ENCODE results near the gene LSMEM2.

LSMEM2 gene

GRCh38 chr3:50319894-50320625 lies 41.2 kb downstream of the LSMEM2 start:
- TF ChIP-seq CTCF (IDR thresholded peaks at IDR 0.05): no peak
- peak overlapping the region; percentile 90 for H3K27ac Mint-ChIP-seq
- peaks cover 30% of the 10 kb centered on the region for H3K36me3 Mint-ChIP-seq (ENCODE audit: low read depth)
- peaks cover 66% of the 10 kb centered on the region for H3K4me1 Mint-ChIP-seq
- peaks cover 9% of the 10 kb centered on the region for H3K27me3 Mint-ChIP-seq (ENCODE audit: low read depth, poor library complexity)
- DNase-seq: no peak
- H3K9me3 Mint-ChIP-seq: no peaks in the 10 kb centered on the region
- peak overlapping the region; percentile 95 for H3K4me3 Mint-ChIP-seq

- Mint-ChIP-seq H3K27me3 (ENCODE audit: low read depth, poor library complexity) (peaks cover 9% of the 10 kb centered on the region), H3K36me3 (ENCODE audit: low read depth) (peaks cover 25% of the 10 kb centered on the region), H3K27ac (peak overlapping the region; percentile 90), H3K4me3 (peak overlapping the region; percentile 95), H3K4me1 (peaks cover 62% of the 10 kb centered on the region), H3K9me3 (no peaks in the 10 kb centered on the region)
- TF ChIP-seq CTCF (IDR thresholded peaks at IDR 0.05): no peak
- peak; percentile 90 for DNase-seq
Observed at GRCh38 chr3:50320853-50321335, 42.0 kb downstream of the LSMEM2 start.

- peak overlapping the region; percentile 100 for H3K27ac Mint-ChIP-seq
- H3K9me3 Mint-ChIP-seq: no peaks in the 10 kb centered on the region
- H3K4me3 Mint-ChIP-seq: peak overlapping the region; percentile 84
- peaks cover 19% of the 10 kb centered on the region for H3K36me3 Mint-ChIP-seq (ENCODE audit: low read depth)
- peaks cover 57% of the 10 kb centered on the region for H3K4me1 Mint-ChIP-seq
- H3K27me3 Mint-ChIP-seq (ENCODE audit: low read depth, poor library complexity): peaks cover 9% of the 10 kb centered on the region
- TF ChIP-seq CTCF (IDR thresholded peaks at IDR 0.05): peak; percentile 57
- peak; percentile 87 for DNase-seq
Observed at GRCh38 chr3:50321336-50322114, 42.6 kb downstream of the LSMEM2 start.

- H3K4me1 Mint-ChIP-seq: peaks cover 56% of the 10 kb centered on the region
- DNase-seq: no peak
- H3K36me3 Mint-ChIP-seq (ENCODE audit: low read depth): peaks cover 16% of the 10 kb centered on the region
- peak overlapping the region; percentile 84 for H3K4me3 Mint-ChIP-seq
- TF ChIP-seq CTCF (IDR thresholded peaks at IDR 0.05): no peak
- H3K27ac Mint-ChIP-seq: no peak overlapping the region
- no peaks in the 10 kb centered on the region for H3K9me3 Mint-ChIP-seq
- peaks cover 9% of the 10 kb centered on the region for H3K27me3 Mint-ChIP-seq (ENCODE audit: low read depth, poor library complexity)
Observed at GRCh38 chr3:50322115-50322385, 43.2 kb downstream of the LSMEM2 start.

- H3K4me1 Mint-ChIP-seq: peaks cover 56% of the 10 kb centered on the region
- peak within 1 kb of the TSS; percentile 84 for H3K4me3 Mint-ChIP-seq
- peaks cover 16% of the 10 kb centered on the region for H3K36me3 Mint-ChIP-seq (ENCODE audit: low read depth)
- H3K27me3 Mint-ChIP-seq (ENCODE audit: low read depth, poor library complexity): peaks cover 9% of the 10 kb centered on the region
- no peaks in the 10 kb centered on the region for H3K9me3 Mint-ChIP-seq
- no peak for DNase-seq
- no peak for TF ChIP-seq CTCF (IDR thresholded peaks at IDR 0.05)
- H3K27ac Mint-ChIP-seq: peak within 1 kb of the TSS; percentile 100
Observed at GRCh38 chr3:50322386-50323091, 43.7 kb downstream of the LSMEM2 start, which contains the start of gene HYAL2. TSS of gene HYAL2 (minus strand) at chr3:50322745. CDS start at chr3:50320489, 2,256 bp downstream.
